Measurements from ENCODE around the gene LSP1.

Gene LSP1

GRCh38 chr11:1825039-1825740, 27.7 kb upstream of the LSP1 start:
- no peak for DNase-seq

GRCh38 chr11:1825785-1826451, 27.0 kb upstream of the LSP1 start:
- DNase-seq: no peak

- DNase-seq: peak; percentile 25
Observed at GRCh38 chr11:1826552-1827094, 26.3 kb upstream of the LSP1 start.

- DNase-seq: peak; percentile 77
Observed at GRCh38 chr11:1827095-1827813, 25.6 kb upstream of the LSP1 start.

- no peak for DNase-seq
Observed at GRCh38 chr11:1827931-1828330, 25.0 kb upstream of the LSP1 start.

GRCh38 chr11:1828542-1828941, 24.3 kb upstream of the LSP1 start:
- no peak for DNase-seq

- peak; percentile 76 for DNase-seq
Observed at GRCh38 chr11:1829039-1829820, 23.7 kb upstream of the LSP1 start.

- no peak for DNase-seq
Observed at GRCh38 chr11:1830004-1830321, 22.9 kb upstream of the LSP1 start.

- DNase-seq: no peak
Observed at GRCh38 chr11:1830322-1831223, 22.3 kb upstream of the LSP1 start.

- no peak for DNase-seq
Observed at GRCh38 chr11:1831338-1832210, 21.3 kb upstream of the LSP1 start.

GRCh38 chr11:1832211-1832919, 20.5 kb upstream of the LSP1 start:
- peak; percentile 19 for DNase-seq

GRCh38 chr11:1832920-1833295, 20.0 kb upstream of the LSP1 start:
- no peak for DNase-seq

GRCh38 chr11:1834062-1834610, 18.7 kb upstream of the LSP1 start:
- no peak for DNase-seq

GRCh38 chr11:1834779-1835670, 17.9 kb upstream of the LSP1 start, which contains the start of gene SYT8:
Gene SYT8 (plus strand): TSS chr11:1834990. CDS start chr11:1835106, 116 bp downstream.
- no peak for DNase-seq

- DNase-seq: no peak
Observed at GRCh38 chr11:1835671-1836010, 17.2 kb upstream of the LSP1 start.

- no peak for DNase-seq
Observed at GRCh38 chr11:1836011-1836945, 16.6 kb upstream of the LSP1 start.

- DNase-seq: peak; percentile 55
Observed at GRCh38 chr11:1837171-1838076, 15.5 kb upstream of the LSP1 start.

Data from EL (cell line).